D721Med (cell line): Measurements from ENCODE around the gene ABCC12.

Experiments
- DNase-seq: peaks from one replicate; pipeline ENCODE4 v3.0.0; 2011; ENCODE audit warnings: low spot score; ENCODE audit not compliant: insufficient read length
- FAIRE-seq: peaks from 2 replicates; lab custom pipeline; 2011; peaks lifted over from hg19 to GRCh38; lab: Jason Lieb, UNC
- TF ChIP-seq, protein P1 (sequence below): IDR thresholded peaks from 2 replicates; pipeline ENCODE4 v1.5.1; 2012; ENCODE audit warnings: mild to moderate bottlenecking, control low read depth; ENCODE audit not compliant: insufficient read depth; ENCODE audit errors: missing control alignments

The ABCC12 gene

DNA sequence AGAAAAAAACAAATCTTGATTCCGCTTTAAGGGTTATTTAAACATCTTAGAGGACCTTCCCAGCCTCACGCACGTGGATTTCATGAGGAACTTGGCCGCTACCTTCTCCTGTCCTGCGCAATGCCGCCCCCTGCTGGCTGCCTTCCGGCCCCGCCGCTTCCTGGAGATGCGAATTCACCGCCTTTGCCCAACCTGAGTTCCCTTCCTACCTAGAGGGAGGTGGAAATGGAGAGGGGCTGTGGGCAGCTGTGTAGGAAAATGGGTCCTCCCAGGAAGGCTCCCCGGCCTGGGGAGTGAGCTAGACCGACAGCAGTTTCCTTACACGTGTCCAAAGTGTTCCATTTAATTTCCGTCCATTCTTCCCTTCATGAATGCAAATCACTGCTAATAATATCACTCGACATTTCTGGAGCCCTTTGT, 1.0 kb upstream of the ABCC12 start:
- TF ChIP-seq, protein P1, sequence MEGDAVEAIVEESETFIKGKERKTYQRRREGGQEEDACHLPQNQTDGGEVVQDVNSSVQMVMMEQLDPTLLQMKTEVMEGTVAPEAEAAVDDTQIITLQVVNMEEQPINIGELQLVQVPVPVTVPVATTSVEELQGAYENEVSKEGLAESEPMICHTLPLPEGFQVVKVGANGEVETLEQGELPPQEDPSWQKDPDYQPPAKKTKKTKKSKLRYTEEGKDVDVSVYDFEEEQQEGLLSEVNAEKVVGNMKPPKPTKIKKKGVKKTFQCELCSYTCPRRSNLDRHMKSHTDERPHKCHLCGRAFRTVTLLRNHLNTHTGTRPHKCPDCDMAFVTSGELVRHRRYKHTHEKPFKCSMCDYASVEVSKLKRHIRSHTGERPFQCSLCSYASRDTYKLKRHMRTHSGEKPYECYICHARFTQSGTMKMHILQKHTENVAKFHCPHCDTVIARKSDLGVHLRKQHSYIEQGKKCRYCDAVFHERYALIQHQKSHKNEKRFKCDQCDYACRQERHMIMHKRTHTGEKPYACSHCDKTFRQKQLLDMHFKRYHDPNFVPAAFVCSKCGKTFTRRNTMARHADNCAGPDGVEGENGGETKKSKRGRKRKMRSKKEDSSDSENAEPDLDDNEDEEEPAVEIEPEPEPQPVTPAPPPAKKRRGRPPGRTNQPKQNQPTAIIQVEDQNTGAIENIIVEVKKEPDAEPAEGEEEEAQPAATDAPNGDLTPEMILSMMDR = peak; percentile 94
- no peak for FAIRE-seq
- peak; percentile 41 for DNase-seq

DNA sequence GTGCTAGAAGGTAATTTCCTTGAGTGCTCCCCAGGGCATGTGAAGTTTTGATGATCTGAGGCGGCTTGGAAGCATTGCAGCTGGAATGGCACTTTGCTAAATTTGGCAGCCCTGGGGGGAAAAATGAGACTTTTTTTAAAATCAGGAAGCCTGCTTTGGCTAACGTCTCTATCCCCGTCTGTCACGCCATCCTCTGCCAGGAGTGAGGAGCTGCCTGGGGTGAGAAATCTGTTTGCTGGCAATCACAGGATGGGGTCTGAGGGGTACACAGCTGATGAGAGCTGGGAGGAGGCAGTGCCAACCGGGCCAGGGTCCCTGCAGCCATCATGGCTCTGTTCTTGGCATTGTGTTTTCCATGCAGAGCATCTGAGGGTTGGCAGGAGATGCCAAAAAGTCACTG, 2.0 kb downstream of the ABCC12 start:
- TF ChIP-seq, protein P1 = no peak
- DNase-seq (no peak), FAIRE-seq (no peak)

DNA sequence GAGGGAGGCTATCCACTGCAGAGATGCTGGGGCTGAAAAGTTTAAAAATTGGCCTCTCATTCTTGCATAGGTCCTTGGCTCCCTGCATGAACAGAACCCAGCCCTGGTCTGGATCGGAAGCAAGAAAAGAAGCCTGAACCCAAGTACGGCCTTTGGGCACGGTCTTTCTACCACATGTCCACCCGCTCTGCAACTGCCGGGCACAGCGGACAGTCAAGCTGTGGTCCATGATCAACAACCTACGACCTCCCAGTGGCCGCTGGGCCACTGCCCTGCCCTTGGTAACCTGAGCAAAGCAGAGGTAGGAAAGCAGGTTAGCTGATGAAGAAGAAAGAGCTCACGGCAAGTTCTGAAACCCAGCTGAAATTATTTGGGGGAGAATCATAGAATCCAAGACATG, 3.6 kb downstream of the ABCC12 start:
- no peak for DNase-seq
- TF ChIP-seq, protein P1 = no peak
- FAIRE-seq = no peak

DNA sequence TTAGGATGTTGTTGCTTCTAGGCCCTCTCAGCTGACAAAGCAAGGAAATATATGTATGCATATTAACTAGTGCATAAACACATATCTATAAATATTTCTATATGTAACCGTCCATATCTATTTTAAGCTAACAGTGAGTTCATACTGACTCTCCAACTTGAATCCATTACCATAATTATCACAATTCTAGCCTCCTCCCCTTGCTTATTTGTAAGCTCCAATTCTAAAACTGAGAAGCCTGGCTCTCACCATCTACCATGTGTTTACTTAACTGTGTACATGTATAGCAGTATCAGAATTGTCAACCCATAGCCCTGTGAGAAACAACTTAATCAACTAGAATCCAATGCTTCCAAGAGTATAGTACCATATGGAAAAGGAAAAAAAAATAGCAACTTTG, 5.1 kb downstream of the ABCC12 start:
- no peak for DNase-seq
- TF ChIP-seq, protein P1 = no peak
- no peak for FAIRE-seq

DNA sequence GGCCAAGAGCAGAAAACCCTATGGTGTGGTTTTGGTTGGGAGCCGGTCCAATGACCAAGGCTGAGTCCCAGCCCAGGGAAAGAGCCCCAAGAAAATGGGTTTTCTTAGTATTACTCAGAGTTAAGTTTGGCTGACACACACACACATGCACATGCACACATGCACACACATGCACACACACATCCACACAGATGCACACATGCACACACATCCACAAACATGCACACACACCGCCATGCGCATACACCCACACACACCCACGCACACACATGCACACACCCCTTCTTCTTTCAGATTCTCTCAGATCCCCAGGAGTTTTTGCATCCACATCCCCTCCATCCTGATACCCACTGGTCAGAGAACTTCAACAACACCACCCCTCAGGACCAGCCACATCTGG, 9.1 kb downstream of the ABCC12 start:
- TF ChIP-seq, protein P1 = no peak
- DNase-seq = no peak
- FAIRE-seq = no peak

DNA sequence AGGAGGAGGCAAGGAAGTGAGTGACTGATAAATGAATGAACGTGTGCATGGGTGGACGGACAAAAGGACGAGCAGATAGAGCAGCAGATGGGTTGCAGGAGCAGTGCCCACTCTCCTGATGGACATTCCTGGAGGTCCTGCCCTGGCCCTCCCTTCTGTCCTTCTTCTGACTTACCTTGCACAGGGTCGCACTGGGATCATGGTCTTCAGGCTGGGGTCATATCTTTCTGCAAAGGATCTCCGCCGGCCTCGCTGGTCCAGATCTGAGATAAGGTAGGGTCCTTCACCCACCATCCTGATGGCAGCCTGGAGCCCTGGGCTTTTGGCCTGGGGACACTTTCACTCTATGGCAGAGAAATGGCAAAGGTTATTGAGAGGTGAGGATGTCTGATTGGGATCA, 9.7 kb downstream of the ABCC12 start:
- TF ChIP-seq, protein P1 = no peak
- FAIRE-seq (no peak), DNase-seq (no peak)

DNA sequence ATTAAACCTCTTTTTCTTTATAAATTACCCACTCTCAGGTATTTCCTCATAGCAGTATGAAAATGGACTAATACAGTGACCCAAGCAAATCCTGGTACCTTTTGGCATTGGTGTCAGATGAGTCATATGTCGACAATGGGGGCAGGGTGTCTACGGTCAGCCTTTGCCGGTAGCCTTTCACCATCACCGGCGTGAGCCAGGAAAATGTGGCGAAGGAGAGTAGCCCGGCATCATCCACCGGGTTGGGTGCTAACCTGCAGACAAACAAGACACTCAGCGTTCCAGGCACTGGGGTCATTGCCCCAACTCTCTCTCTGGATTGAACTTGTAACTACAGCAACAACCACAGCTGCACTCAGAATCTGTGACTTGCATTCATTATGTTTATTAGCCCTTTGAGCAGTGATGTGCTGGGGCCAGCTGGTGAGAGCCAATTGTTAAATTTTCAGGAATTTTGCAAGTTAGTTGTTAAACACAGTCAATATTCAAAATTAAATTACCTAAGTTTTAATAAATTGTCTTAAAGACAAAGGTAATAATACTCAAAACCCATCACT, 11.9 kb downstream of the ABCC12 start:
- FAIRE-seq (no peak), DNase-seq (no peak)
- TF ChIP-seq, protein P1 = no peak
